SK-N-SH (cell line): ENCODE data around the gene CNOT1. TPM values are rescaled to one million over a fixed set of nuclear protein-coding genes. Genes with fewer than 3 reads are reported as not detected.

Experiments used
- polyA plus RNA-seq, 3 experiments: library from polyadenylated mRNA; depleted of rRNA; stranded (reverse); fragments of >200 nt; gene quantifications; 2 replicates each; pipeline ENCODE4 v1.2.3, GENCODE V29; 2012
- small RNA-seq, 7 experiments: library from RNA; depleted of rRNA; stranded (forward); fragments of <200 nt; gene quantifications; one replicate each; pipeline ENCODE3, GENCODE V24; 2012

CNOT1 gene
- polyA plus RNA-seq, 1 of the 3 experiments (the other 2 are of a cell fraction), result 77.8 TPM

Small RNA genes lying within 50 kb of the gene (small RNA-seq; reads per million reads assigned to genes)
- 0 reads per million in 7 experiments for gene RNU6-103P
- 28.4 to 744 (median 96.1) reads per million in 7 experiments for gene SNORA46
- gene SNORA50A, result 0 reads per million in 7 experiments

Other genes with a start within 250 kb of the CNOT1 start
- gene GINS3, start 237.4 kb downstream of the CNOT1 start, polyA plus RNA-seq (2012; rRNA removed), result 8.7 and 9.8 TPM in 2 replicates
- 46.2 and 52.0 TPM in 2 replicates for gene NDRG4, start 129.7 kb downstream of the CNOT1 start, polyA plus RNA-seq (2012; rRNA removed)
- gene SETD6, start 114.3 kb downstream of the CNOT1 start, polyA plus RNA-seq (2012; rRNA removed), result 17.2 and 22.2 TPM in 2 replicates
- 14.1 and 19.3 TPM in 2 replicates for gene SLC38A7, start 54.9 kb upstream of the CNOT1 start, polyA plus RNA-seq (2012; rRNA removed)
- 59.2 and 69.2 TPM in 2 replicates for gene GOT2, start 104.5 kb upstream of the CNOT1 start, polyA plus RNA-seq (2012; rRNA removed)